ENCODE data around the gene ADRA2A. TPM values are rescaled to one million over a fixed set of nuclear protein-coding genes. Genes with fewer than 3 reads are reported as not detected.

ADRA2A gene
- polyA plus RNA-seq, 3 donors: 3.9 to 99.6 (median 10.6) TPM

DNA sequence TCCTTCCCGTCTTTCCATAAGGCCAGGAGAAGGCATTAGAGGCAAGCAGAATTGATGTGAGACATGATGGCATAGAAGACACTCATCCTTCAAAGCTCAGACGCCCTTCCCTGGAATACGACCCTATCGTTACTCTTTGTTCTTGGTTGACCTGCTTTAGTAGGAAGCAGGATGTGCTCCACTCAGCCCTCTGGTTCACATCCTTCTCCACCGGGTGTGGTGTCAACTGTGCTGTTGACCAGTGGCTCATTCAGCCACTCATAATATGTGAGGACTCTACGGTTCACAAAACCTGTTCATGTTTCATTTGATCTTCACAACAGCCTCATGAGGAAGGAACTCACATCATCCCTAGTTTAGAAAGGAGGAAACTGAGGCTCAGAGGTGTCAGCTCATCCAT is 47.1 kb downstream of the ADRA2A start:
- no peak overlapping the region for H3K27ac ChIP-seq (ENCODE audit: low read depth, low read length)
- whole genome bisulfite sequencing, 3 donors: 83 to 87% (median 86%) methylated on average over 6 of the region's 6 CpGs

DNA sequence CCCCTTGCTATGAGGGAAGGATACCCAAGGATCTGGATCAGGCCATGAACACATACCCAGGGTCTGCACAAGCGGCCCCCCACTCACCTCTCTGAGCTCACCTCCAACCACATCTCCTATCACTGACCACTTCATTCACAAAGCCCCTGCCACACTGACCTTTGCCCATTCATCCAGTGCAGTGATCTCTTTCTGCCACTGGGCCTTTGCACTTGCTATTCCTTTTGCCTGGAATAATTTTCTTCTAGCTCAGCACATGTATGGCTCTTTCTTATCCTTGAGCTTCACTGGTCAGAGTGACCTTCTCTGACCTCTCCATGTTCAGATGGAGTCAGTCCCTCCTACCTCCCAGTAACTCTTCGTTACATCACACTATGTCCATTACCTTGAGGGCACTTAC is 48.3 kb downstream of the ADRA2A start:
- 81 to 97% (median 91%) methylated on average over 2 of the region's 2 CpGs for WGBS, 3 donors
- H3K27ac ChIP-seq (ENCODE audit: low read depth, low read length): no peak overlapping the region

DNA sequence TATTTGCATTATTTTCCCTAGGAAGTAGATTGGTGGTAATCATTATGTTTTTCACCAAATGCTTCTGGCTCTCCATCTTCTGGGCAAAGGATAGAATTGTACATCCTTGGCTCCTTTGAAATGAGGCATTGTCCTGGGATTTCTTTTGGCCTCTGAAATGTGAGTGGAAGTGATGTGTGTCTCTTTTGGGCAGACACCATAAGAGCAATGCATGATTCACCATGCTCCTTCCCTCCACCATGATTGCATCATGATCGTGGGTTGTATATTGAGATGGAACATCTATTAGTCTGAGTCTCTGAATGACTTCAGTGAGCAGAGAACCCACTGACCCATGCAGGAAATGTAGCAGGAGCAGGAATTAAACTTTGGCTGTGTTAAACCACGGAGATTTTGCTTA is 49.2 kb downstream of the ADRA2A start:
- H3K27ac ChIP-seq (ENCODE audit: low read depth, low read length): no peak overlapping the region
- WGBS, 3 donors: 39 to 81% (median 42%) methylated on average over 2 of the region's 2 CpGs

DNA sequence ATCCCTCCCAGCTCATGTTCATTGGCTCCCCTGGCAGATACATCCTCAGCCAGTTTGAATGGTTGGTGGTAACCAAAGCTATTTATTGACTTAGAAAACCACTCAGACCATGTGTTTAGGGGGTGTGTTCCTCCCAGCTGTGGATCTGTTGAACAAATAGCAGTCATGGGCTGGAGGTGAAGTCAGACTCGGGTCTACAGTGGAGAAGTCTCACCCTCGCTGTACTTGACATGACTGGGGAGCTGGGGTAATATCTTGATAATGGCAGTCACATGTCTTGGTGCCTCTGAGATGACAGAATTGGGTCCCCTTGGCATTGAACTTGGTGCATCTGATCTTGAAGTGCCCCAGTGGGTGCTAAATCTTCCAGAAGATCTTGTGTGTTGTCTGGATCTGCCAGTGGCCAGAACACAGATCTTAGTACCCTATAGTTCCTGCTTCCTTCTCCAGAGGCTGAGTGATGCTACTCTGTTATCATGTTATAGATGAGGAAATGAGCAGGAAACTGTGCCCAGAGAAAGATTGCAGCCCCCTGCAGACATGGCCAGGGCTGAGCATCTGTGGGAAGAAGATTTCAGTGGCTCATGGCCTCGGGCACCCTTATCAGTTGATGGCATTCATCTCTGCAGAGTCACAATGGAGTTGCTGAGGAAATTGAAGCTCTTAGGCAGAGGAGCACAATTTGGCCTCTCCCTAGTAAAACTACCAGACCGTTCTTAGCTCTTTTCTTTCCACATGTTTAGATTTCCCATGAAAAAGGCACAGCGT is 50.4 kb downstream of the ADRA2A start:
- no peak overlapping the region for H3K27ac ChIP-seq (ENCODE audit: low read depth, low read length)

DNA sequence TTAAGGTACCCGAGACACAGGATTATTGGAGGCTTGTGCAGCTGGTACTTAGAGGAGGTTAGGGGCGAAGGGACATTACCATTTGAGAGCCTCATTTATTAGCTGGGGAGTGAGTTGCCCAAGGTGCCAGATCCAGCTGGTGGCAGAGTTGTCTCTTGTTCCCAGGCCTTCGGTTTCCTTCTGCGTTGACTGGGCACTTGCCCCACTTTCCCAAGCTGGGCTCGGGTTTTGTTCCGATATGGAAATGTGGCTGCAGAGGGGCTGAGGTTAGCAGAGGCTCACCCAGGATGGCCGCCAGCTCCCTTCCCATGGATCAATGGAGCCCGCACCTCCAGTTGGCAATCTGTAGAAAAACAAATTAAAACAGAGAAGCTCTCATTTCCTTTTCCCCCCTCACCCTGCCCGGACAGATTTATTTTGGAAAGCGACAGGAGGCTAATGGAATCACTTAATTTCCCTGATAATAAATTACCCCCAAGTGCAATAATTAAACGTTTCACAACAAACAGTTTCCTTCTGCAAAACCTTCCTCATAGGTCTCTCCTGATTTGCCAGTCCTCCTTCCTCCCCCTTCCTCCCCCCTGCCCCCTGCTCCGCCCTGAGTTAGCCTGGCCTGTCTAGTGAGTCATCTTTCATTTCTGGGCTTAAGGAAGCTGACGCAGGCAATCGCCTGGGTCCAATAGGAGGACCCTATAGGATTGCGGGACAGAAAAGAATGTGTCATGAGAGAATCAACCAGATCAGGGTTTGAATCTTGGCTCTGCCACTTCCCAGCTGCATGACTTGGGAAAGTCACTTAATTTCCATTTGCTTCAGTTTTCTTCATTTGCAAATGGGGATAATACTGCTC is 51.7 kb downstream of the ADRA2A start:
- no peak overlapping the region for H3K27ac ChIP-seq (ENCODE audit: low read depth, low read length)
- WGBS, 3 donors: 51 to 57% (median 52%) methylated on average over 15 of the region's 15 CpGs

More for the DNA sequence above, 50.4 kb downstream of the ADRA2A start:
- 51 to 64% (median 64%) methylated on average over 5 of the region's 5 CpGs for WGBS, 3 donors

DNA sequence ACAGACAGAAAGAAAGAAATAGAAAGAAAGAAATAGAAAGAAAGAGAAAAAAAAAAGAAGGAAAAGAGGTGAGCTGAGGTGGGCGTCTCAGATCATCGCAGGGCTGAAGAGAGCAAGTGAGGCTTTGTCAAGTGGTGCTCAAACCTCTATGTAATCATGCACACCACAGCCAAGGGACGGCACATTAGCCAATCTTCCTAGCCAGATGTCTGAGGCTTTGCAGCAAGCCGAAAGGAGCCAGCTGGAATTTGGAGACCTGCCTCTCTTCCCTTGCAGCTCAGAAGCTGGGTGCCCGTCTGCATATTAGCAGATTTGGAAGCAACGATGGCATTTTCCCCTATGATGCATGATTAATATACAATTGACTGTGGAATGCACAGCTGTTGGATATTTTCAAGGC is 52.5 kb downstream of the ADRA2A start:
- 64 to 81% (median 67%) methylated on average over 6 of the region's 6 CpGs for WGBS, 3 donors
- no peak overlapping the region for H3K27ac ChIP-seq (ENCODE audit: low read depth, low read length)

DNA sequence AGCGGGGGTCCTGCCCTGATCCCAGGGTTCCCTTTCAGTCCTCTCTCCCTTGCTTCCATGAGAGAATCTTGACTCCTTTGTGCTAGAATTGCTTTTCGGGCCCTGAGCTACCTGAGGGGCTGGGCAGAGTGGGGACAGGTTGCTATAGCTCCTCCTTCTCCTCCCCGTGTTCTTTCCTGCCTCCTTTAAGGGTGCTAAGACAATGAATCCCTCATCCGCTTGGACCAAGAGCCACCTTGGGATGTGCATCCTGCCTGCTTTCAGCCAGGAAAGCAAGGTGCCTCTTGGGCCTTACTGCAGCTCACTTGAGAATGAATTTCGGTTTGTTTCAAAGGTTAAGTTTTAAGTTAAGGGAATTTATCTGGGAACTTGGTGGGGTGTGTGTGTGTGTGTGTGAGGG is 53.6 kb downstream of the ADRA2A start:
- H3K27ac ChIP-seq (ENCODE audit: low read depth, low read length): no peak overlapping the region

More for the DNA sequence above, 53.6 kb downstream of the ADRA2A start:
- 82 to 88% (median 83%) methylated on average over 5 of the region's 5 CpGs for WGBS, 3 donors

Other genes with a start within 250 kb of the ADRA2A start
- gene PDCD4, start 205.1 kb upstream of the ADRA2A start, polyA plus RNA-seq: 100 to 1,000 TPM in 1 of 3 donors, 10 to 100 TPM in 2; 72.7 to 398 (median 80.2) TPM
- gene BBIP1, start 157.8 kb upstream of the ADRA2A start, polyA plus RNA-seq: 10 to 100 TPM in 2 of 3 donors, 1 to 10 TPM in 1; 5.8 to 36.7 (median 18.0) TPM
- gene SHOC2, start 157.4 kb upstream of the ADRA2A start, polyA plus RNA-seq: 10 to 100 TPM; 10.3 to 28.5 (median 28.3) TPM